GM18505 (cell line): Measurements from ENCODE around the gene MAP2K1.

Experiments
- ATAC-seq: cut with Tn5 transposase; IDR thresholded peaks from one replicate; pipeline ENCODE4 v1.9.1; 2021; ENCODE audit not compliant: unreplicated experiment
- POLR2A ChIP-seq: IDR thresholded peaks from 4 replicates; pipeline ENCODE4 v1.6.1; 2011; ENCODE audit warnings: borderline replicate concordance; ENCODE audit not compliant: insufficient read depth, insufficient read length; ENCODE audit errors: extremely low read depth

Gene MAP2K1

DNA sequence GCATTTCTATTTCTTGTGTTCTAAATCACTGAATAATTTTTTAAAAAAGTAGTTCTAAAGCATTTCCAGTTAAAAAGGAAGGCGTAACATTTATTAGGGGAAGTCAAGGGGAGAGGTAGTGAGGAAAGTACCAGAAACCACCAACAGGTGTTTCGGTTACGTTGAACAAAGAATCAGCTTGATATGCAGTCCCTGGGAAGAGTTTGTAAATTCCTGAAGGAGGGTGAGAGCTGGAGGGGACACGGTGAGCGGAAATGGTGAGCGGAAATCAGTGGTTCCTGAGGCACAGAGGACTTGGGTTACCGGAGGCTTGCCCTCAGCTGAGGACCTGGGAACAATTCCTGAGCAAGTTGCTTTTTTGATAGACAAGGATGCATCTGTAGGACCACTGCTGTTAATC is 17.8 kb downstream of the MAP2K1 start:
- TF ChIP-seq POLR2A: no peak
- ATAC-seq: no peak

DNA sequence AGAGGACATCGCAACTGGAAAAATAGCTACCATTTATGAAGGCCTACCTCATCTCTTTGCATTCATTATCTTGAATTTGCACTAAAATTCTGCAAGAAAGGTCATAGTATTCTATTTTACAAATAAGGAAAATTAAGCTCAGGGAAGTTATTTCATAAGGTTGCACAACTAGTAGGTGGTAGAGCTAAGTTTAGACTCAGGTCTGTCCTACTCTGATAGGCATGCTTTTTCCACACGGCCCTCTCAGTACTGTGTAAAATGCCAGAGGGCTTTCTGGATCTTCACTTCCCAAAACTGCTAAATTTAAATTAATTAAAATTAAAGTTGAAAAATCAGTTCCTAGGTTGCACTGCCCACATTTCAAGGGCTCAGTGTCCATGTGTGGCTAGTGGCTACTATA is 18.3 kb downstream of the MAP2K1 start:
- no peak for ATAC-seq
- TF ChIP-seq POLR2A: no peak

DNA sequence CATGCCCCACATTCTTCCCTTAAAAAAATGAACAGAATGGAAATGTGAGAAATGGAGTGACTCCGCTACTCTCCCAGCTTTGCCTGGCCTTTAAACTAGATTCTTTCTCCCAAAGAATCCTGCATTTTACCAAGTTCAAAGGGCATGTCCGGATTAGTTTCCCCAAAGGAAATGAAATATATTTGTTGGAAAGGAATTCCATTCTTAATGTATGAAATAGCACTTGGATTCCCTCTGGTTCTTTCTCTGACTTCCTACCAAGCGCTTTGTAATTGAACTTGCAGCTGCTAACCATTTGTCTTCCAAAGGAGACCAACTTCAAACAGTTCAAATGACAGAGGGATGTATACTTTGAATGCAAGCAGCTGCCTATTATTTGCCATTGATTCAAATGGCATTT is 18.9 kb downstream of the MAP2K1 start:
- no peak for ATAC-seq
- TF ChIP-seq POLR2A: no peak

DNA sequence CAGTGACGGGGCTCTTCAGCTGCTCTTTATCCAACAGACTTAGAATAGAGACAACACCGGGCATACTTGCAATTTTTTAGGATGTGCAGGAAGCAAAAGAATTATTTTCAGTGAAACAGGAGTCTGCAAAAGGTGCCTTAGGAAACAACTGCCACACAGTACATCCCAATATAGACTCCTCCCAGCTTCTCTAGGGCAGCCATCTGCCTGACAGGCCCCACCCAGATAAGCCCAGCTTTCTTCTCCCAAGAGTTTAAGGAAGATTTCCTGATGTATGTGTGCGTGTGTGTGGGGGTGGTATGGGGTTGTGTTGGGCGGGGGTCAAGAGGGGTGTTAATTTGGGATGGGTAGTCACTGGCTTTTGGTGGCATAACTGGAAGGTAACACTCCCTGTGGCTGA is 21.5 kb downstream of the MAP2K1 start:
- ATAC-seq: no peak

DNA sequence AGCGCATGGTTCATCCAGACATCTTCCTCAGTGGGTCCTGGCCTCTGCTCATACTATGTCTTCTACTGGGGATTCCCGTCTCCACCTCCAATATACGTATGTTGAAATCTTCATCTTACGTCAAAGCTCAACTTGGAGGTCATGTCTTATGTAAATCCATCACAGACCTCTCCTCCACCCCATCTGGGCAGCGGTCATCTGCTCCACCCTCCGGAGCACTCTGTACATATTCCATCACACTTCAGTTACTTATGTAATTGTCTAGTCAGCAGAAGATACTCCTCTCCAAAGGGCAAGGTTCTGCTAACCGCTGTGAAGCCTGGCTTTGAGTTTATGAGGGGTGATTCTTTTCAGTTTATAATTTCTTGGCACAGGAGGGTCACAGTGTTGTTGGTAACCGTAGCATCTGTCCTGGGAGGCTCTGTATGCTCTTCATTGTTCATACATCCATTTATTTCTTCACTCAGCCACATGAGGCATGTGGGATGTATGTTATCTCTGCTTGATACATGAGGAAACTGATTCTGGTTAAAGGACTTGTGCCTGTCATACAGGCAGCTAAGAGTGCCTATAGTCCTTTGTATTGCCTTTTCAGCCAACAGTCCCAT is 22.1 kb downstream of the MAP2K1 start:
- no peak for TF ChIP-seq POLR2A
- ATAC-seq: no peak

More for the DNA sequence above, 21.5 kb downstream of the MAP2K1 start:
- TF ChIP-seq POLR2A: no peak

DNA sequence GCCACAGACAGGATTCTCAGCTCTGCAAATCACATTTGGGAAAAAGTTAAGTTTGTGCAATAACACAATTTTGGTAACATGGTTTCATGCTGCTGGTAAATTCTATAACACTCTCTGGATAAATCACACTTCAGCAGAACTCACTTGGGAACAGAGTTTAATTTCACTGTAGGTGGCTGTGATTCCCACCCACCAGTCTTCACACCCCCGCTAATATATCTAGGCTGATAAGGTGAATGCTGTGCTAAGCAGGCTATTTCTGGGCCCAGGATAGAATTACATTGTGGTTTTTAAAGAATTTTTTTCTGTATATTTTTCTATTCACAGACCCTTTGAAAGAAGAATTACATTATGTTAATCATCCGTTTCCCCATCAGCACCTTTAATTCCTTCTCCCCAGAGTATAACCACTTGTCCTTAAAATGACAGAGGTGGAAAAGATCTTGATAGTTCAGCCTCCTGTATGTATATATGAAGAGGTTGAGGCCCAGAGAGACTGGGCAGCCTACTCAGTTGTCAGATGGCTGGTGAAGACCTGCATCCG is 22.9 kb downstream of the MAP2K1 start:
- TF ChIP-seq POLR2A: no peak
- no peak for ATAC-seq

DNA sequence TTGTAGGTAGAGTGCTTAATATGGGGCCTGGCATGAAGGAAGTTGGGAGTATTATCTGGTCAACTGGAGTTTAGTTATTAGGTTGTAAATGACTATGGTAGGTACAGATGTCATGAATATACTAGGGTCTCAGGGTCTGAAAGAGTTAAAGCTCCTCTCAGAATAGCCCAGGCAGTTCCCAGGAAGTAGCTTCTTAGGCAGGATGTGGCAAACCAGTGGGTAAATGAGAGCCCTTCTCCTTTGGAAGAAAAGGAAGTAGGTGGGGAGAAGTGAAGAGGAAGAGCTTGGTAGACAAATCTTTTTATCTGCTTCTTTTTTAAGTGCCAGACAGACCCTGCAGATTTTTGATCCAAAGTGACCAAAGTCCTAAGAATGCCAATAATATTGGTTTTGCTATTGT is 24.5 kb downstream of the MAP2K1 start:
- no peak for TF ChIP-seq POLR2A
- no peak for ATAC-seq

DNA sequence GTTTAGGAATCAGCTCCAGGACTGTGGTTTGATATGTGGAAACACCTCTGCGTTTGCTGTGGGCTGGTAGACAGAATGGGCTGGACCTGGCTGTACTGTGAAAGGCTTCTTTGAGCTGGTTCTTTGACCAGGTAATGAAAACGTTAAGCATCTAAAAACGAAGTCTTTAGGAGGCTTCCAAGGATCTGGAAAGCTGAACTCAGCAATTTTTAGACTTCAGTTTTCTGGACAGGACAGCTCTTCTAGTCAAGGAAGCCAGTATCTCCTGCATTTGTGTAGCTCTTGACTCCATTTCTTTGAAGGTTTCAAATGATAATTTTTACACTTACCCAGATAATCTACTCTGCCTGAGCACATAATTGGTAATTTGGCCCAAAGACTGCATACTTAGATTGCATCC is 25.5 kb downstream of the MAP2K1 start:
- no peak for ATAC-seq
- no peak for TF ChIP-seq POLR2A

DNA sequence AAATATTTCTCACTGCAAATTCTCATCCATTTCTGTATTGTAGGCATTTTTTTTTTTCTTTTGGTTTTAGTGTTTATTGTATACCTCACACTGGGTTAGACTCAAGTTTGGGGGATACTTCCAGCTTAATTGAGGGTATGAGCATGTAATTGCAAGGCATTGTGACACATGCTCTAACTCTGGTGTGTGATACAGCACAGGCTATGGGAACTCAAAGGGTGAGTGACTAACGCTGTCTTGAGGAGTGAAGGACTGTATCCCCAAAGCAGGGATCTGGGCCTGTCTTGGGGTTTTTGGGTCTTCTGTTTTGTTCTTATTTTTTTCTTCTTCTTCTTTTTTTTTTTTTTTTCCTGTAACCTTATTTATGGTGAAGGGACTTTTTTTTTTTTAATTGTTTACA is 26.9 kb downstream of the MAP2K1 start:
- no peak for TF ChIP-seq POLR2A
- ATAC-seq: no peak

DNA sequence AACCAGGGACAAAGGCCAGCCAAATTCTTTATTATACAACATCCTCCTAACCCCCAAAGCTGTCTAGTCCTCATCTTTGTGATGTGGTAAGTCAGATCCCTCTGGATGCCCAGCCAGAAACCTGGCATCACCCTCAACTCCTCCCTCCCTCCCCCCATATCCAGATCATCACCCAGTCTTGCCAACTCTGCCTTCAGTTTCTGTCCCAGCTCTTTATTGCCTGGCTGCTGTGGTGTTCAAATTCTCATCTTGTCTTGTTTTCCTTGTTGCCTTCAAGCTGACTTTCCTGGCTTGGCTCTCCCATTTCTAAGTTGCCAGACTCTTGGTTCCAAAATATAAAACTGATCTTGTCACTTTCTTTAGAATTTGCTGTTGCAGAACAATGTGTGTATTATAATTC is 28.6 kb downstream of the MAP2K1 start:
- TF ChIP-seq POLR2A: no peak
- ATAC-seq: no peak

DNA sequence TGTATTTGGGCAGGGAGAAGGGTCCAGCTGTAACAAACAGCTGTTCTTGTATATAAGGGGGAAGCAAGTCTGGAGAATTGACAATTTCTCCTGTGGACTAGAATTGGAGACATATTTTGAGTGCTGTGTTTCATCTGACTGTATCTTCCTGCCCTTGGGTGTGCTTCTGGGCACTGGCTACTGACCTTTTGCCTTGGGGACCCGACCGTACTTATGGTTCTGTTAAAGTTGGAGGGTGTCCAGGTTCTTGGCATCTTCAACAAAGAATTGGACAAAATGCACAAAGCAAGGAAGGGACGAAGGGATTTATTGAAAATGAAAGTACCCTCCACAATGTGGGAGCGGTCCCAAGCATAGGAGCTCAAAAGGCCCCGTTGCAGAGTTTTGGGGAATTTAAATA is 31.0 kb downstream of the MAP2K1 start:
- ATAC-seq: no peak
- no peak for TF ChIP-seq POLR2A

DNA sequence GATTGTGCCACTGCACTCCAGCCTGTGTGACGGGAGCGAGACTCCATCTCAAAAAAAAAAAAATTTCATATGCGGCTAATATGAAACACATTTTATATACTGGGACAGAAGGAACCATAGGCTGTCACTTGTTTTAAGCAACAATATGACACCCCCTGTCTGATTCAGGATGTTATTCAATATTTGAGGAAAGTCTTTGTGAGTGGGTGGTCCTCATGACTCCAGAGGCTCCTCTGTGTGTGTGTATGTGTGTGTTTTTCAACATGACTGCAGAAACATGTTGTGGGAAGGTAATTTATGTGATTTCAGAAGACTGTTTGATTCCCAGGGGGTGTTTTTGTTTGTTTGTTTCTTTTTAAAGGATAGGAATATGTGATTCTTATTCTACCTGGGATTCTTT is 32.8 kb downstream of the MAP2K1 start:
- no peak for ATAC-seq
- TF ChIP-seq POLR2A: no peak

DNA sequence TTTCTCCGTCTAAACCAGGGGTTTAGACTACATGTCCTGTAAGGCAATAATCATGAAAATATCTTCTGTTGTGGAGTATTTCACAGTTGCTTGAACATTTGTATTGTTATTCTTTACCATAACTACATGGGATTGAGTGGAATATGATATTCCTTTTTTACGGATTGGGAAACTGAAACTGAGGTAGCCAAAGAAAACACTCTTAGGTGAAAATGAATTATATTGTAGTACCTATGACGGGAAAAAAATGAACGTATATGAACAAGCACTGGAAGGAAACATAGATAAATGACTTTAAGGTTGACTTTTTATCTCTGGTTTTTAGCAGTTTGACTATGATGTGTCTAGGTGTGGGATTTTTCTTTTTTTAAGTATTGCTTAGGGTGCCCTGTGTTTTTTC is 35.6 kb downstream of the MAP2K1 start:
- no peak for TF ChIP-seq POLR2A
- ATAC-seq: no peak

DNA sequence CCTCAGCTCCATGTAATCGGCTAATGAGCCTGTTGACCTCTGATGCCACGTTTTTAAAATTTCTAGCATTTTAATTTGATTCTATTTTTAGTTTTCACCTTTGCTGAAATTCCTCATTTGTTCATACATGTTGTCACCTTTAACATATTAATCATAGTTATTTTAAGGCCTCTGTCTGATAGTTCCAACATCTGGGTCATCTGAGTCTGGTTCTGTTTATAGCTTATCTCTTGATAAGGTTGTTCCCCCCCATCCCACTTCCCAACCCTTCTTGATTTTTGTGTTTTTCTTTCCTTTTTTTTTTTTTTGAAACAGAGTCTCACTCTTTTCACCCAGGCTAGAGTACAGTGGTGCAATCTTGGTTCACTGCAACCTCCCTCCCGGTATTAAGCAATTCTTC is 36.4 kb downstream of the MAP2K1 start:
- TF ChIP-seq POLR2A: no peak
- ATAC-seq: no peak

DNA sequence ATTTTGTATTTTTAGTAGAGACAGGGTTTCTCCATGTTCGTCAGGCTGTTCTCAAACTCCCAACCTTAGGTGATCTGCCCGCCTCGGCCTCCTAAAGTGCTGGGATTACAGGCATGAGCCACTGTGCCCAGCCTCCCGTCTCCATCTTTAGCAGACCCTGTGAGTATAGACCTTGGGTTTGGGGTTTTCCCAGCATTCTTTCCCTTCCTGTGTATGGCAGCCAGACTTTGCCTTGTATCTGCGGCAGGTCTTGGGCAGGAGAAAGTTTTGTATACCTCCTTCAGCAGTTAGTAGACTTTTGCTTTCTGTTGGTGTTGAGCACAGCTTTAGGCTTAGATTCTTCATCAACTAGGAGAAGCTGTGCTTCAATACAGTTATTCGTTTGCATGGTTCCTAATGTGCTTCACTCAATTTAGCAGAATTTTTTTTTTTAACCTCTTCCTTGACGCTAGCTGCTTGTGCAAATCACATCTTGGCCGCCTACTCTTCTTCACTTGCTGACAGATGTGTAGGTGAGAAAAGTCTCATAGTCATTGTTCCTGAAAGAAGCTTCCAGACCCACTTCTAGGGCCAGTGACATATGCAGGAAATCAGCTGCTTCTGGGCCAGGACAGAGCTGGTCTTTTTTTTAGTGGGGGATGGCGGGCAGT is 38.4 kb downstream of the MAP2K1 start:
- no peak for ATAC-seq
- TF ChIP-seq POLR2A: no peak

DNA sequence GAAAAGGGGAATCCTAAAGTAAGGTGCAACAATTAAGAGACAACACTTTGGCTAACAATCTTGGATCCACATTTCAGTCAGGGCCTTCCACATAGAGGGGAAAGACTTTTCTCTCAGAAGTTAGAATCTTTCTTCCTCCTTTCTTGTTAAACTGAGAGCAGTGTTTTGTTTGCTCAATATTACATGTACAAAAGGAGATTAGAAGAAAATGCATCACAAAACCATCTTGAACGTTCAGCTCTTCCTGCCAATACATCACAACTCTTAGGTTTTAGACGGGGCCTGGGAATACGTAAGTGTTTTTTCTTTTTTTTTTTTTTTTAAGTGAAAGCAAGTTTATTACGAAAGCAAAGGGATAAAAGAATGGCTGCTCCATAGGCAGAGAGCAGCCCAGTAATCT is 39.1 kb downstream of the MAP2K1 start:
- ATAC-seq: no peak
- no peak for TF ChIP-seq POLR2A

DNA sequence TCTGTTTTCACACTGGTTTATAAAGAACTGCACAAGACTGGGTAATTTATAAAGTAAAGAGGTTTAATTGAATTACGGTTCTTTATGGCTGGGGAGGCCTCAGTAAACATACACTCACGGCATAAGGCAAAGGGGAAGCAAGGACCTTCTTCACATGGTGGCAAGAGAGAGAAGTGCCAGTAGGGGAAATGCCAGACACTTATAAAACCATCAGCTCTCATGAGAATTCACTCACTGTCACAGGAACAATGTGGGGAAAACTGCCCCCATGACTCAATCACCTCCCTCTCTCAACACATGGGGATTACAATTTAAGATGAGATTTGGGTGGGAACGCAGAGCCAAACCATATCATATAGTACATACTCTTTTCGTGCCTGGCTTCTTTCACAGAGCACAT is 42.4 kb downstream of the MAP2K1 start:
- ATAC-seq: no peak
- no peak for TF ChIP-seq POLR2A
